ENCODE data around the gene ZNF844. TPM values are rescaled to one million over a fixed set of nuclear protein-coding genes. Genes with fewer than 3 reads are reported as not detected.
"Not testable (repeated sequence)": the region's sequence is repeated elsewhere in the genome, so short reads cannot be mapped to it uniquely, and the experiment has no call there.

ZNF844 gene
- total and polyA plus RNA-seq, 7 donors = 1.3 to 12.2 (median 4.1) TPM

DNA sequence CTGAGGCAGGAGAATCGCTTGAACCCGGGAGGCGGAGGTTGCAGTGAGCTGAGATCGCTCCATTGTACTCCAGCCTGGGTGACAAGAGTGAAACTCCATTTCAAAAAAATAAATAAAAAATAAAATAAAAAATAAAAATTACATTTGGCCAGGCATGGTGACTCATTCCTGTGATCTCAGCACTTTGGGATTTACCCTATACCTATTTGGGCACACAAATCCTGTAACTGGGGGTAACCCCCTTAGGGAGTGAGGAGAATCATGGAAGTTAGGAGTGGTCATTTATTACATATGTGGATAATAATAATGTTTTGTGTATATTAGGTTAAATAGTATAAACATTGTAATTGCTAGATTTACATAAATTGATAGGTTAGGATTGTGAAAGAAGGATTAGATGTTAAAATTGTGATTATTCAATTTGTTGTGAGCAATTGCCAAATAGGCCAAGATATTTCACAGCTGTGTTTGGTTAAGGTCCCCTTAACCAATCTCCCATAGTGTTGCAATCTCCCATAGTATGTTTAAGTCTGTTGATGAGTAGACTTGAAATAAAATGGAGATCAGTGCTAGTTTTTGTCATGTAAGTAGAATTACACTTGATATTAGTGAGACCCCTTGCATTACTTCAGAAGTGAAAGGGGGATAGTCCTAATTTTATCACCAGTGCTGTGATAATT is 30.7 kb downstream of the ZNF844 start:
- intact Hi-C loops (cut with DNase I) = no loop called here
- ATAC-seq (no peak), DNase-seq (no peak)
- 97 to 99% (median 97%) methylated on average over 4 of the region's 4 CpGs for WGBS, 3 donors
- H3K9me3 ChIP-seq = peaks cover 3% of the 10 kb centered on the region
- TF ChIP-seq, protein P1, sequence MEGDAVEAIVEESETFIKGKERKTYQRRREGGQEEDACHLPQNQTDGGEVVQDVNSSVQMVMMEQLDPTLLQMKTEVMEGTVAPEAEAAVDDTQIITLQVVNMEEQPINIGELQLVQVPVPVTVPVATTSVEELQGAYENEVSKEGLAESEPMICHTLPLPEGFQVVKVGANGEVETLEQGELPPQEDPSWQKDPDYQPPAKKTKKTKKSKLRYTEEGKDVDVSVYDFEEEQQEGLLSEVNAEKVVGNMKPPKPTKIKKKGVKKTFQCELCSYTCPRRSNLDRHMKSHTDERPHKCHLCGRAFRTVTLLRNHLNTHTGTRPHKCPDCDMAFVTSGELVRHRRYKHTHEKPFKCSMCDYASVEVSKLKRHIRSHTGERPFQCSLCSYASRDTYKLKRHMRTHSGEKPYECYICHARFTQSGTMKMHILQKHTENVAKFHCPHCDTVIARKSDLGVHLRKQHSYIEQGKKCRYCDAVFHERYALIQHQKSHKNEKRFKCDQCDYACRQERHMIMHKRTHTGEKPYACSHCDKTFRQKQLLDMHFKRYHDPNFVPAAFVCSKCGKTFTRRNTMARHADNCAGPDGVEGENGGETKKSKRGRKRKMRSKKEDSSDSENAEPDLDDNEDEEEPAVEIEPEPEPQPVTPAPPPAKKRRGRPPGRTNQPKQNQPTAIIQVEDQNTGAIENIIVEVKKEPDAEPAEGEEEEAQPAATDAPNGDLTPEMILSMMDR (IDR thresholded peaks at IDR 0.05) = no peak
- H3K27me3 ChIP-seq (ENCODE audit: insufficient read depth in 3 of 3, low read length in 2 of 3) = no peaks in the 10 kb centered on the region
- H3K36me3 ChIP-seq (ENCODE audit: insufficient read depth in 1 of 2, low read depth in 1 of 2) = peaks cover 0 to 9% of the 10 kb centered on the region in 2 donors
- no peak overlapping the region for H3K27ac ChIP-seq
- H3K4me3 ChIP-seq = no peak overlapping the region
- H3K4me1 ChIP-seq = no peaks in the 10 kb centered on the region

DNA sequence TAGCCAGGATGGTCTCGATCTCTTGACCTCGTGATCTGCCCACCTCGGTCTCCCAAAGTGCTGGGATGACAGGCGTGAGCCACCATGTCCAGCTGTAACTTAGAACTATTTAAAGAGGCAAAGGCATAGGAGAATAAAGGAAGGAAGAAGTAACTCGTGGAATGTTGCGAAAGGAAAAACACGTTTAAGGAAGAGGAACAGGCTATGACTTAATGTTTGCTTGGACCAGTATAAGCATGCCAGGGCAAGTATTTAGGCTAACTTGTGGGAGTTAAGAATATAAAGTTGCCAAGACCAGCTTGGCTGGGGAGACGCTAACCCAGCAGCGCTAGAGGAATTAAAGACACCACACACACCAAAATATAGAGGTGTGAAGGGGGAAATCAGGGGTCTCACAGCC is 33.5 kb downstream of the ZNF844 start:
- ATAC-seq = no peak
- Histone ChIP-seq H3K9me3 (peaks cover 11% of the 10 kb centered on the region), H3K4me3 (no peak overlapping the region), H3K27ac (no peak overlapping the region), H3K4me1 (no peaks in the 10 kb centered on the region), H3K36me3 (ENCODE audit: insufficient read depth in 1 of 2, low read depth in 1 of 2) (peaks cover 0 to 8% of the 10 kb centered on the region in 2 donors), H3K27me3 (ENCODE audit: insufficient read depth in 3 of 3, low read length in 2 of 3) (no peaks in the 10 kb centered on the region)
- DNase-seq = no peak
- TF ChIP-seq, protein P1 (IDR thresholded peaks at IDR 0.05) = no peak
- whole genome bisulfite sequencing, 3 donors = 91 to 95% (median 92%) methylated on average over 9 of the region's 9 CpGs
- intact Hi-C loops (cut with DNase I) = no loop called here

DNA sequence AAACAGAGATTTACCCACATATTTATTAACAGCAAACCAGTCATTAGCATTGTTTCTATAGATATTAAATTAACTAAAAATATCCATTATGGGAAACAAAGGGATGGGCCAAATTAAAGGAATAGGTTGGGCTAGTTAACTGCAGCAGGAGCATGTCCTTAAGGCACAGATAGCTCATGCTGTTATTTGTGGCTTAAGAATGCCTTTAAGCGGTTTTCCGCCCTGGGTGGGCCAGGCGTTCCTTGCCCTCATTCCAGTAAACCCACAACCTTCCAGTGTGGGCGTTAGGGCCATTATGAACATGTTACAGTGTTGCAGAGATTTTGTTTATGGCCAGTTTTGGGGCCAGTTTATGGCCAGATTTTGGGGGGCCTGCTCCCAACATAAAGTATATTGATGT is 39.4 kb downstream of the ZNF844 start:
- DNase-seq; intact Hi-C loops (cut with DNase I); H3K27me3 ChIP-seq (ENCODE audit: insufficient read depth in 3 of 3, low read length in 2 of 3); H3K9me3 ChIP-seq; ATAC-seq; H3K36me3 ChIP-seq (ENCODE audit: insufficient read depth in 1 of 2, low read depth in 1 of 2); H3K4me3 ChIP-seq; H3K4me1 ChIP-seq; H3K27ac ChIP-seq: not testable (repeated sequence)
- 97 to 99% (median 97%) methylated on average over 4 of the region's 4 CpGs for WGBS, 3 donors

DNA sequence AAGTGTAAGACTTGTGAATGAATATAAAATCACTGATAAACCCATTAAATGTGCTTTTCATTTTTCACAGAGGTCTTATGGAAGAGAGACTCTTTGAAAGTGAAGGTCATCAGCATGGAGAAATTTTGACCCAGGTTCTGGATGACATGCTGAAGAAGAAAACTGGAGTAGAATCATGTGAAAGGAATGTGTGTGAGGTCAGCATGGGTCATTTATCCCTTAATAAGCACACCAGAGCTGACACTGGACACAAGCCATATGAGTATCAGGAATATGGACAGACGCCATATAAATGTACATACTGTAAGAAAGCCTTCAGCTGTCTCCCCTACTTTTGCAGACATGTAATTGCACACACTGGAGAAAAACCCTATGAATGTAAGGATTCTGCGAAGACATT is 46.6 kb downstream of the ZNF844 start:
- Histone ChIP-seq H3K27me3 (ENCODE audit: insufficient read depth in 3 of 3, low read length in 2 of 3) (no peaks in the 10 kb centered on the region), H3K27ac (no peak overlapping the region), H3K9me3 (peaks cover 7% of the 10 kb centered on the region), H3K36me3 (ENCODE audit: insufficient read depth in 1 of 2, low read depth in 1 of 2) (peaks cover 11 to 27% of the 10 kb centered on the region in 2 donors), H3K4me3 (no peak overlapping the region), H3K4me1 (no peaks in the 10 kb centered on the region)
- no peak for ATAC-seq
- 40 to 44% (median 42%) methylated on average over 2 of the region's 2 CpGs for WGBS, 3 donors
- DNase-seq = no peak
- intact Hi-C loops (cut with DNase I) = no loop called here
- TF ChIP-seq, protein P1 (IDR thresholded peaks at IDR 0.05) = no peak

DNA sequence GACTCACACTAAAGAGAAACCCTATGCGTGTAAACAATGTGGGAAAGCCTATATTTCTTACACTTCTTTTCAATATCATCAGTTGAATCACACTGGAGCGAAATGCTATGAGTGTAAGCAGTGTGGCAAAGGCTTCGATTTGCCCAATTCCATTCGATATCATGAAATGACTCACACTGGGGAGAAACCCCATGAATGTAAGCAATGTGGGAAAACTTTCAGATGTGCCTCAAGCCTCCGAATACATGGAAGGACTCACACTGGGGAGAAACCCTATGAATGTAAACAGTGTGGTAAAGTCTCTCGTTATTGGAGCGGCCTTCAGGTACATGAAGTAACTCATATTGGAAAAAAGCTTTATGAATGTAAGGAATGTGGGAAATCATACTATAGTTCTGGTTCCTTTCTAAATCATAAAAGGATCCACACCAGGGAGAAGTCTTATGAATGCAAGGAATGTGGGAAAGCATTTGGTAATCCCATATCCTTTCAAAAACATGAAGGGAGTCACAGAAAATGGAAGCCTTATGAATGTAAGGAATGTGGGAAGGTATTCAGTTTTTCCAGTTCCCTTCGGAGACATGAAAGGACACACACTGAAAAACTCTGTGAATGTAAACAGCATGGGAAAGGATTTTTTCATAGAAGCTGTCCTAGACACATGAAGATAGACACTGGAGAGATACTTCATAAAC is 47.6 kb downstream of the ZNF844 start:
- Histone ChIP-seq H3K4me3 (no peak overlapping the region), H3K9me3 (peaks cover 7% of the 10 kb centered on the region), H3K36me3 (ENCODE audit: insufficient read depth in 1 of 2, low read depth in 1 of 2) (peaks cover 11 to 27% of the 10 kb centered on the region in 2 donors), H3K4me1 (no peaks in the 10 kb centered on the region), H3K27me3 (ENCODE audit: insufficient read depth in 3 of 3, low read length in 2 of 3) (no peaks in the 10 kb centered on the region), H3K27ac (no peak overlapping the region)
- TF ChIP-seq, protein P1 (IDR thresholded peaks at IDR 0.05) = no peak
- 86 to 89% (median 89%) methylated on average over 8 of the region's 8 CpGs for WGBS, 3 donors
- DNase-seq (no peak), ATAC-seq (no peak)
- intact Hi-C loops (cut with DNase I) = no loop called here
